ENCODE data around the gene DYRK1A. TPM values are rescaled to one million over a fixed set of nuclear protein-coding genes. Genes with fewer than 3 reads are reported as not detected.

DYRK1A gene
- total RNA-seq, 1 experiment from 2014 or later: 49.3 TPM

DNA sequence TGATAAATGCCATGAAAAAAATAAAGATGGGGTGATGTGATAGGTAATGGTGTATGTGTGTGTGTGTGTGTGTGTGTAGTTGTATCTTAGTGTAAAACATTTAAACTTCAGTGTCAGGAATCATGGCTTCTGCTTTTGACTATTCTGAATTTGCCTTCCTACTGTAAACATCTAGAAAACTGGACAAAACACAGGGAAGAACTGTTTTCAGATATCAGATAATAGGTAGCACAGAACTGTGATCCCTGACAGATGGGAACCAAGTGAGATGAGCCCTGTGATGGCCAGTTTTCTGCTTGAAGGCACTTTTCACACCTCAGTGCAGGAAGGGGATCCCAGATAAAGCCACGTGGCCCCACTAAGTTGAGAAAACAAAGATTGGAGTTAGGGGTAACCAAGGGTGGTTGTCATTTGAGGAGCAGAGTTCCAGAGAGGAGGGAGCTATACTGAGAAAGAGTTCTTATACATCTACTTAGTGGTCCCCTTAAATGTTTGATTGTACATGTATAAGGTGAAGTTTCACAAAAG lies 17.3 kb downstream of the DYRK1A start:
- H4K20me1 ChIP-seq (ENCODE audit: insufficient read depth): peaks cover 24% of the 10 kb centered on the region; the same call in 1 of the 2 replicates
- TF ChIP-seq YY1 (IDR thresholded peaks at IDR 0.05; ENCODE audit: extremely low read depth, insufficient replicate concordance, low read depth, low read length): no peak
- TF ChIP-seq, protein P1, sequence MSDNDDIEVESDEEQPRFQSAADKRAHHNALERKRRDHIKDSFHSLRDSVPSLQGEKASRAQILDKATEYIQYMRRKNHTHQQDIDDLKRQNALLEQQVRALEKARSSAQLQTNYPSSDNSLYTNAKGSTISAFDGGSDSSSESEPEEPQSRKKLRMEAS (IDR thresholded peaks at IDR 0.05): no peak
- POLR2A ChIA-PET: no interaction called here

DNA sequence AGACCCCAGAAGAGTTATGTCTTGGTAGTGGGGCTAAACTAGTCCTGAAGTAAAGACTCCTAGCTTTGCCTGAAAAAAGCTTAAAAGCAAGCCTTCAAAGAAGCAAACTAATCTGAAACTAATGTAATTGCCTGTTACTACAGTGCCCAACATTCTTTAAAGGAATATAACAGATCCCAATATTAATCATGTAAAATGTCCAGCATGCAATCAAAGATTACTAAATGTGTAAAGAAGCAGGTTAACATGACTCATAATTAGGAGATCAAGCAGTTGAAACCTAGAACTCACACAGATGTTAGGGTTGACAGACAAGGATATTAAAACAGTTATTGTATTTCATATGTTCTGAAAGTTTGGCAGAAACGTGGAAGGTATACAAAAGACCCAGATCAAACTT lies 17.8 kb downstream of the DYRK1A start:
- intact Hi-C loops (cut with micrococcal nuclease): no loop called here
- RAD21 ChIA-PET (ENCODE audit: low non-redundant PET in 1 of 2, low total read pairs in 2 of 2, uncharacterized antibody in 2 of 2, unreplicated experiment in 2 of 2): no interaction called here
- Histone ChIP-seq H3K9ac (ENCODE audit: low read length) (no peak overlapping the region), H3K27ac (ENCODE audit: low read depth, low read length) (no peak overlapping the region), H3K4me1 (ENCODE audit: control insufficient read depth in 1 of 2, insufficient read depth in 2 of 2, low read length in 2 of 2) (no peaks in the 10 kb centered on the region), H3K4me3 (replicated peaks in 1 of 2; ENCODE audit: low read depth in 1 of 2, low read length in 2 of 2) (no peak overlapping the region), H3K79me2 (ENCODE audit: insufficient read depth, low read length) (peaks cover 100% of the 10 kb centered on the region), H3K9me2 (ENCODE audit: insufficient read depth) (no peaks in the 10 kb centered on the region), H4K20me1 (ENCODE audit: insufficient read depth) (peaks cover 24% of the 10 kb centered on the region; the same call in 1 of the 2 replicates), H3K36me3 (ENCODE audit: control insufficient read depth in 1 of 2, insufficient read depth in 2 of 2, low read length in 2 of 2) (no peaks in the 10 kb centered on the region), H3K4me2 (ENCODE audit: low read length) (no peak overlapping the region), H2AFZ (ENCODE audit: low read depth, low read length, poor library complexity, severe bottlenecking) (no peak overlapping the region), H3K9me3 (ENCODE audit: control insufficient read depth in 1 of 2, insufficient read depth in 1 of 2, low read depth in 1 of 2, low read length in 2 of 2) (no peaks in the 10 kb centered on the region), H3K27me3 (ENCODE audit: insufficient read depth, low read length) (no peaks in the 10 kb centered on the region)
- POLR2A ChIA-PET: no interaction called here
- no peak for DNase-seq (ENCODE audit: low read depth, low spot score)
- no peak for ATAC-seq
- TF ChIP-seq ZNF274 (IDR thresholded peaks at IDR 0.05; ENCODE audit: low read depth, low read length) (no peak), EZH2phosphoT487 (IDR thresholded peaks at IDR 0.05; ENCODE audit: borderline replicate concordance) (no peak), CBX3 (IDR thresholded peaks at IDR 0.05; ENCODE audit: low read depth) (no peak), POLR2AphosphoS5 (IDR thresholded peaks at IDR 0.05; ENCODE audit: low read depth, low read length) (no peak), POLR2A (IDR thresholded peaks at IDR 0.05; ENCODE audit: borderline replicate concordance, extremely low read depth, insufficient read depth, insufficient read length) (no peak), TCF7L2 (IDR thresholded peaks at IDR 0.05; ENCODE audit: borderline replicate concordance, extremely low read depth, insufficient read depth, insufficient read length) (no peak), SIN3A (IDR thresholded peaks at IDR 0.05; ENCODE audit: low read depth) (no peak), EZH2 (IDR thresholded peaks at IDR 0.05) (no peak), SP1 (IDR thresholded peaks at IDR 0.05; ENCODE audit: low read depth) (no peak)
- TF ChIP-seq, protein P2, sequence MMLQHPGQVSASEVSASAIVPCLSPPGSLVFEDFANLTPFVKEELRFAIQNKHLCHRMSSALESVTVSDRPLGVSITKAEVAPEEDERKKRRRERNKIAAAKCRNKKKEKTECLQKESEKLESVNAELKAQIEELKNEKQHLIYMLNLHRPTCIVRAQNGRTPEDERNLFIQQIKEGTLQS (IDR thresholded peaks at IDR 0.05): no peak
- TF ChIP-seq, protein P1 (IDR thresholded peaks at IDR 0.05): no peak
- no TSS peak for BruUV-seq (replicated peaks)
- CTCF ChIA-PET: no interaction called here

More for the DNA sequence above, 17.3 kb downstream of the DYRK1A start:
- DNase-seq (ENCODE audit: low read depth, low spot score) (no peak), ATAC-seq (no peak)
- no peaks in the 10 kb centered on the region for H3K36me3 ChIP-seq (ENCODE audit: control insufficient read depth in 1 of 2, insufficient read depth in 2 of 2, low read length in 2 of 2)
- no peak overlapping the region for H3K27ac ChIP-seq (ENCODE audit: low read depth, low read length)
- no peak overlapping the region for H3K4me3 ChIP-seq (replicated peaks in 1 of 2; ENCODE audit: low read depth in 1 of 2, low read length in 2 of 2)
- RAD21 ChIA-PET (ENCODE audit: low non-redundant PET in 1 of 2, low total read pairs in 2 of 2, uncharacterized antibody in 2 of 2, unreplicated experiment in 2 of 2): no interaction called here
- peaks cover 100% of the 10 kb centered on the region for H3K79me2 ChIP-seq (ENCODE audit: insufficient read depth, low read length)
- H3K9me2 ChIP-seq (ENCODE audit: insufficient read depth): no peaks in the 10 kb centered on the region
- H3K9me3 ChIP-seq (ENCODE audit: control insufficient read depth in 1 of 2, insufficient read depth in 1 of 2, low read depth in 1 of 2, low read length in 2 of 2): no peaks in the 10 kb centered on the region
- H3K4me2 ChIP-seq (ENCODE audit: low read length): no peak overlapping the region
- intact Hi-C loops (cut with micrococcal nuclease): no loop called here
- H2AFZ ChIP-seq (ENCODE audit: low read depth, low read length, poor library complexity, severe bottlenecking): no peak overlapping the region
- BruUV-seq (replicated peaks): no TSS peak
- CTCF ChIA-PET: no interaction called here
- no peaks in the 10 kb centered on the region for H3K4me1 ChIP-seq (ENCODE audit: control insufficient read depth in 1 of 2, insufficient read depth in 2 of 2, low read length in 2 of 2)
- no peaks in the 10 kb centered on the region for H3K27me3 ChIP-seq (ENCODE audit: insufficient read depth, low read length)
- no peak overlapping the region for H3K9ac ChIP-seq (ENCODE audit: low read length)
